Transverse colon (tissue), 4 donors: Measurements from ENCODE around the gene ARIH2.

ENCODE experiments used
- CTCF ChIP-seq, 5 experiments: fragments of 200-600 bp in 3 of 5; fragments of 450-650 bp in 2 of 5; sonication (generic) in 3 of 5; IDR thresholded peaks; 1 replicate in 2 of 5; 2 replicates in 3 of 5; pipeline ENCODE4 v1.5.1; 2016 to 2017; ENCODE audit warnings: antibody characterized with exemption in 5 of 5, inconsistent platforms in 3 of 5, mild to moderate bottlenecking in 2 of 5, moderate library complexity in 1 of 5
- POLR2AphosphoS5 ChIP-seq, 3 donors: sonication (generic); formaldehyde crosslinking; IDR thresholded peaks; one replicate each; pipeline ENCODE4 v1.6.1; 2016; ENCODE audit warnings: antibody characterized with exemption in 3 of 3

DNA sequence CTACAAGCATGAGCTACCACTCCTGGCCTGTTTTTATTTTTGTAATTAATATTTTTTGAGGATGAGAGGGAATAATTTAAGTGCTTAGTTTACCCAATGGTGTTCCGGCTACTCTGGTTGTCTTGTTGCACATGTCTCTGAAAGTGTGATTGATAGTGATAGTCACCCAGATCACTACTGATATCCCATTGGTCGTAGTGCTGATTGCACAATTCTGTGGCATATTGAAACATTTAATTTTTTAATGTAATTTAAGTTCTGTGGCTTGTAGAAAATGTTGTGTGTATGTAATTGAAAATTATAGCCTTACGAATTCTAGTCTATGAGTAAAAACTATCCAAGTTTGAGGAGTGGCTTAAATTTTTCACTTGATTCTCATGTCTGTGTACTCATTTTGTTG lies 11.9 kb downstream of the ARIH2 start:
- TF ChIP-seq CTCF (IDR thresholded peaks at IDR 0.05), result no peak
- TF ChIP-seq POLR2AphosphoS5 (IDR thresholded peaks at IDR 0.05), result no peak
